HEK293 (cell line): ENCODE data around the gene PLEKHA3.

Source experiments
- CTCF ChIA-PET: fragments of 350-600 bp; formaldehyde crosslinking; extraction: SDS; loops from one replicate; lab custom pipeline; 2021; ENCODE audit warnings: antibody characterized with exemption; lab: Yijun Ruan, JAX
- POLR2A ChIA-PET: fragments of 300-600 bp; formaldehyde crosslinking; extraction: SDS; loops from one replicate; lab custom pipeline; 2020; ENCODE audit warnings: antibody characterized with exemption, inconsistent platforms; lab: Yijun Ruan, JAX
- H3K27ac ChIP-seq: fragments of 200-500 bp; sonication (Bioruptor generic); 2 replicates; pipeline ENCODE4 v1.5.1; 2014; ENCODE audit warnings: low read depth, low read length, control low read depth, inconsistent platforms; ENCODE audit errors: extremely low read depth
- H3K36me3 ChIP-seq, 2 experiments: fragments of 200-500 bp in 1 of 2; sonication (Bioruptor generic) in 1 of 2; 1 replicate in 1 of 2; 2 replicates in 1 of 2; pipeline ENCODE4 v1.5.1; 2014 to 2017; ENCODE audit warnings: inconsistent platforms in 2 of 2, low read length in 2 of 2; ENCODE audit not compliant: control insufficient read depth in 2 of 2, insufficient read depth in 1 of 2
- H3K4me1 ChIP-seq: fragments of 200-500 bp; sonication (Bioruptor generic); 2 replicates; pipeline ENCODE4 v1.5.1; 2014; ENCODE audit warnings: mild to moderate bottlenecking, low read length, inconsistent platforms; ENCODE audit not compliant: control insufficient read depth, insufficient read depth
- H3K4me3 ChIP-seq: 2 replicates; pipeline ENCODE4 v1.5.1; 2011; ENCODE audit warnings: low read depth, mild to moderate bottlenecking, control low read depth, low read length, moderate library complexity
- H3K9me3 ChIP-seq: fragments of 200-500 bp; sonication (Bioruptor generic); 2 replicates; pipeline ENCODE4 v1.5.1; 2014; ENCODE audit warnings: low read depth, low read length, inconsistent platforms; ENCODE audit not compliant: control insufficient read depth, insufficient read depth
- KLF9 ChIP-seq: fragments of 450-650 bp; formaldehyde crosslinking; IDR thresholded peaks from 2 replicates; pipeline ENCODE4 v1.5.1; 2016; ENCODE audit warnings: missing biosample characterization, missing genetic modification characterization, low read depth
- PRDM2 ChIP-seq: fragments of 450-650 bp; formaldehyde crosslinking; IDR thresholded peaks from 2 replicates; pipeline ENCODE4 v1.5.1; 2016; ENCODE audit warnings: missing biosample characterization, missing genetic modification characterization, borderline replicate concordance
- RBAK ChIP-seq: fragments of 450-650 bp; formaldehyde crosslinking; IDR thresholded peaks from 2 replicates; pipeline ENCODE4 v1.5.1; 2016; ENCODE audit warnings: missing biosample characterization, missing genetic modification characterization
- TRIM28 ChIP-seq: IDR thresholded peaks from 2 replicates; pipeline ENCODE4 v1.6.1; 2011; ENCODE audit warnings: low read length, control low read depth, borderline replicate concordance
- YY1 ChIP-seq: fragments of 450-650 bp; formaldehyde crosslinking; IDR thresholded peaks from 2 replicates; pipeline ENCODE4 v1.5.1; 2018; ENCODE audit warnings: missing biosample characterization, missing genetic modification characterization
- ZEB2 ChIP-seq: fragments of 450-650 bp; formaldehyde crosslinking; IDR thresholded peaks from 2 replicates; pipeline ENCODE4 v1.5.1; 2016; ENCODE audit warnings: missing biosample characterization, missing genetic modification characterization
- ZNF155 ChIP-seq: fragments of 450-650 bp; formaldehyde crosslinking; IDR thresholded peaks from 2 replicates; pipeline ENCODE4 v1.5.1; 2016; ENCODE audit warnings: missing biosample characterization, missing genetic modification characterization
- ZNF221 ChIP-seq: fragments of 450-650 bp; formaldehyde crosslinking; IDR thresholded peaks from 2 replicates; pipeline ENCODE4 v1.5.1; 2017; ENCODE audit warnings: missing biosample characterization, missing genetic modification characterization, borderline replicate concordance
- ZNF223 ChIP-seq: fragments of 450-650 bp; formaldehyde crosslinking; IDR thresholded peaks from 2 replicates; pipeline ENCODE4 v1.5.1; 2016; ENCODE audit warnings: missing biosample characterization, missing genetic modification characterization
- ZNF266 ChIP-seq: fragments of 450-650 bp; formaldehyde crosslinking; IDR thresholded peaks from 2 replicates; pipeline ENCODE4 v1.5.1; 2016; ENCODE audit warnings: missing biosample characterization, missing genetic modification characterization, low read depth
- ZNF391 ChIP-seq: fragments of 450-650 bp; formaldehyde crosslinking; IDR thresholded peaks from 2 replicates; pipeline ENCODE4 v1.5.1; 2016; ENCODE audit warnings: low read depth, missing biosample characterization, missing genetic modification characterization, borderline replicate concordance
- ZNF423 ChIP-seq: fragments of 450-650 bp; formaldehyde crosslinking; IDR thresholded peaks from 2 replicates; pipeline ENCODE4 v1.5.1; 2016; ENCODE audit warnings: missing biosample characterization, missing genetic modification characterization
- ZNF514 ChIP-seq: fragments of 450-650 bp; formaldehyde crosslinking; IDR thresholded peaks from 2 replicates; pipeline ENCODE4 v1.5.1; 2016; ENCODE audit warnings: missing biosample characterization, missing genetic modification characterization
- ZNF555 ChIP-seq: fragments of 450-650 bp; formaldehyde crosslinking; conservative IDR thresholded peaks from 2 replicates; pipeline ENCODE4 v1.5.1; 2017; ENCODE audit warnings: missing biosample characterization, mild to moderate bottlenecking, missing genetic modification characterization, inconsistent platforms
- ZNF560 ChIP-seq: fragments of 450-650 bp; formaldehyde crosslinking; IDR thresholded peaks from 2 replicates; pipeline ENCODE4 v1.5.1; 2017; ENCODE audit warnings: missing biosample characterization, missing genetic modification characterization, borderline replicate concordance
- ZNF664 ChIP-seq: fragments of 450-650 bp; formaldehyde crosslinking; IDR thresholded peaks from 2 replicates; pipeline ENCODE4 v1.5.1; 2016; ENCODE audit warnings: missing biosample characterization, missing genetic modification characterization
- ZNF670 ChIP-seq: fragments of 450-650 bp; formaldehyde crosslinking; IDR thresholded peaks from 2 replicates; pipeline ENCODE4 v1.5.1; 2016; ENCODE audit warnings: missing biosample characterization, missing genetic modification characterization, low read depth

The PLEKHA3 gene

GRCh38 chr2:178514664-178515063, 34.4 kb downstream of the PLEKHA3 start:
- Histone ChIP-seq H3K4me3 (no peak overlapping the region), H3K9me3 (no peaks in the 10 kb centered on the region), H3K27ac (no peak overlapping the region), H3K36me3 (peaks cover 0 to 10% of the 10 kb centered on the region in 2 experiments; a peak in 2 of 3 replicates), H3K4me1 (no peaks in the 10 kb centered on the region)
- TF ChIP-seq ZNF555 (tag by site-specific recombination) (no peak), ZNF223 (tag by site-specific recombination) (no peak), ZNF670 (tag by site-specific recombination) (no peak), ZNF560 (tag by site-specific recombination) (no peak), ZNF391 (tag by site-specific recombination) (no peak), ZNF664 (tag by site-specific recombination) (no peak), ZNF155 (tag by site-specific recombination) (no peak)
- ChIA-PET POLR2A (no interaction called here), CTCF (interaction anchor here (0.6 kb wide), 1 partner anchor 403 kb away, joined by 3 read pairs; no protein-coding TSS in a partner anchor)

GRCh38 chr2:178517496-178517895, 37.2 kb downstream of the PLEKHA3 start:
- Histone ChIP-seq H3K36me3 (peaks cover 0 to 10% of the 10 kb centered on the region in 2 experiments; a peak in 2 of 3 replicates), H3K9me3 (no peaks in the 10 kb centered on the region), H3K4me3 (no peak overlapping the region), H3K4me1 (no peaks in the 10 kb centered on the region), H3K27ac (no peak overlapping the region)
- ChIA-PET CTCF (interaction anchor here (1.2 kb wide), 1 partner anchor 12 kb away, joined by 3 read pairs; no protein-coding TSS in a partner anchor), POLR2A (no interaction called here)
- TF ChIP-seq ZNF266, result no peak
- TF ChIP-seq ZEB2, result no peak
- TF ChIP-seq TRIM28, result no peak
- no peak for TF ChIP-seq PRDM2 (tag by site-specific recombination)
- no peak for TF ChIP-seq ZNF514 (tag by site-specific recombination)
- no peak for TF ChIP-seq KLF9 (tag by site-specific recombination)
- no peak for TF ChIP-seq YY1 (tag by site-specific recombination)
- no peak for TF ChIP-seq RBAK (tag by site-specific recombination)
- TF ChIP-seq ZNF221 (tag by site-specific recombination), result no peak
- TF ChIP-seq ZNF423 (tag by site-specific recombination), result no peak
